Loucy (cell line): ENCODE results near the gene IPPK.

ENCODE experiments used
- H2AFZ ChIP-seq: fragments of 200-600 bp; sonication (generic); 2 replicates; pipeline ENCODE4 v1.6.0; 2016; ENCODE audit warnings: antibody characterized with exemption, mild to moderate bottlenecking, low read length, moderate library complexity
- H3F3A ChIP-seq: fragments of 200-600 bp; 2 replicates; pipeline ENCODE4 v1.6.0; 2016; ENCODE audit warnings: antibody characterized with exemption, low read depth, mild to moderate bottlenecking
- H3K27me3 ChIP-seq: fragments of 200-600 bp; sonication (generic); 2 replicates; pipeline ENCODE4 v1.6.1; 2014; ENCODE audit warnings: low read length, mild to moderate bottlenecking; ENCODE audit not compliant: insufficient read depth, poor library complexity, severe bottlenecking
- H3K36me3 ChIP-seq: fragments of 200-600 bp; sonication (generic); 2 replicates; pipeline ENCODE4 v1.6.1; 2016; ENCODE audit warnings: low read length; ENCODE audit not compliant: insufficient read depth
- H3K4me1 ChIP-seq: fragments of 200-600 bp; sonication (generic); 2 replicates; pipeline ENCODE4 v1.5.1; 2014; ENCODE audit warnings: low read length, mild to moderate bottlenecking; ENCODE audit not compliant: insufficient read depth, poor library complexity, severe bottlenecking
- H3K4me2 ChIP-seq: fragments of 200-600 bp; sonication (generic); 2 replicates; pipeline ENCODE4 v1.6.0; 2014; ENCODE audit warnings: antibody characterized with exemption, low read length, low read depth, mild to moderate bottlenecking; ENCODE audit not compliant: poor library complexity, severe bottlenecking
- H3K4me3 ChIP-seq: fragments of 200-600 bp; sonication (generic); 2 replicates; pipeline ENCODE4 v1.5.1; 2014; ENCODE audit warnings: low read length, mild to moderate bottlenecking, mixed read lengths; ENCODE audit not compliant: poor library complexity, severe bottlenecking
- H3K79me2 ChIP-seq: fragments of 200-600 bp; sonication (generic); 2 replicates; pipeline ENCODE4 v1.6.1; 2014; ENCODE audit warnings: low read length; ENCODE audit not compliant: insufficient read depth
- H3K9ac ChIP-seq: fragments of 200-600 bp; sonication (generic); 2 replicates; pipeline ENCODE4 v1.6.0; 2014; ENCODE audit warnings: mild to moderate bottlenecking, low read depth, low read length, moderate library complexity; ENCODE audit not compliant: poor library complexity, severe bottlenecking
- H3K9me2 ChIP-seq: fragments of 200-600 bp; sonication (generic); replicated peaks from 2 replicates; pipeline ENCODE4 v1.6.1; 2016; ENCODE audit warnings: low read depth, low read length, mixed read lengths
- H3K9me3 ChIP-seq: fragments of 200-600 bp; sonication (generic); 2 replicates; pipeline ENCODE4 v1.6.1; 2014; ENCODE audit warnings: mild to moderate bottlenecking, antibody characterized with exemption, low read length, low read depth; ENCODE audit not compliant: insufficient read depth
- H4K20me1 ChIP-seq: fragments of 200-600 bp; sonication (generic); 2 replicates; pipeline ENCODE4 v1.6.0; 2014; ENCODE audit warnings: antibody characterized with exemption, low read length, mild to moderate bottlenecking; ENCODE audit not compliant: insufficient read depth, poor library complexity, severe bottlenecking
- CTCF ChIP-seq: fragments of 200-600 bp; sonication (generic); conservative IDR thresholded peaks from 2 replicates; pipeline ENCODE4 v1.5.1; 2014; ENCODE audit warnings: mild to moderate bottlenecking, antibody characterized with exemption, low read length
- EZH2phosphoT487 ChIP-seq: fragments of 200-600 bp; IDR thresholded peaks from 2 replicates; pipeline ENCODE4 v1.6.1; 2018; ENCODE audit warnings: antibody characterized with exemption, mild to moderate bottlenecking, moderate library complexity, borderline replicate concordance

IPPK gene

DNA sequence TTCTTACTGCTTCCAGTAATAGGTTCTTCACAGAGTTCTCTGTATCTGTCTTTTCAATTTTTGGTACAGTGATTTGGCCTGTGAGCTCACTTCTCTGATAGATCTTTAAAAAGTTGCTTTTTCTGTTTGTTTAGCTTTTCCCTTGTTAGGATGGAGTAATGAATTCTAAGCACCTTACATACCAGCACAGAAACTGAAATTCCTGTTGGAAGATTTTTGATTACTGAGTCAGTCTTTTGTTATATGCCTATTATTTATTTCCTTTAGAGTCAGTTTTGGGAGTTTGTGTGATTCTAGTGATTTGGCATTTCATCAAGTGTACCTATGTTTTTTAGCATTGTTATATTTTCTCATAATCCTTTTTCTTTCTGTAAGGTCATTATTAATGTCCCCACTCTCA is 37.6 kb upstream of the IPPK start:
- Histone ChIP-seq H3K9ac (no peak overlapping the region), H3K4me1 (peaks cover 21% of the 10 kb centered on the region), H3K9me3 (no peaks in the 10 kb centered on the region), H2AFZ (no peak overlapping the region), H3K27me3 (no peaks in the 10 kb centered on the region), H3K4me2 (no peak overlapping the region), H4K20me1 (no peaks in the 10 kb centered on the region), H3K79me2 (no peaks in the 10 kb centered on the region), H3K36me3 (peaks cover 24% of the 10 kb centered on the region; the same call in 1 of the 2 replicates), H3K9me2 (no peaks in the 10 kb centered on the region), H3K4me3 (no peak overlapping the region), H3F3A (0 out of 2 replicates have a peak, but pooled peaks cover 6% of the 10 kb centered on the region)
- no peak for TF ChIP-seq EZH2phosphoT487
- no peak for TF ChIP-seq CTCF

GRCh38 chr9:92706218-92706940 is 36.4 kb upstream of the IPPK start:
- no peaks in the 10 kb centered on the region for H4K20me1 ChIP-seq
- H3K9me3 ChIP-seq: no peaks in the 10 kb centered on the region
- H3K36me3 ChIP-seq: peaks cover 23% of the 10 kb centered on the region; the same call in 1 of the 2 replicates
- H3K79me2 ChIP-seq: no peaks in the 10 kb centered on the region
- H3K4me3 ChIP-seq: no peak overlapping the region
- H3K27me3 ChIP-seq: no peaks in the 10 kb centered on the region
- H2AFZ ChIP-seq: no peak overlapping the region
- no peak overlapping the region for H3K4me2 ChIP-seq
- H3K9me2 ChIP-seq: no peaks in the 10 kb centered on the region
- peaks cover 11% of the 10 kb centered on the region for H3K4me1 ChIP-seq
- H3F3A ChIP-seq: no peaks in the 10 kb centered on the region
- TF ChIP-seq CTCF (peak; percentile 92), EZH2phosphoT487 (no peak)
- no peak overlapping the region for H3K9ac ChIP-seq

DNA sequence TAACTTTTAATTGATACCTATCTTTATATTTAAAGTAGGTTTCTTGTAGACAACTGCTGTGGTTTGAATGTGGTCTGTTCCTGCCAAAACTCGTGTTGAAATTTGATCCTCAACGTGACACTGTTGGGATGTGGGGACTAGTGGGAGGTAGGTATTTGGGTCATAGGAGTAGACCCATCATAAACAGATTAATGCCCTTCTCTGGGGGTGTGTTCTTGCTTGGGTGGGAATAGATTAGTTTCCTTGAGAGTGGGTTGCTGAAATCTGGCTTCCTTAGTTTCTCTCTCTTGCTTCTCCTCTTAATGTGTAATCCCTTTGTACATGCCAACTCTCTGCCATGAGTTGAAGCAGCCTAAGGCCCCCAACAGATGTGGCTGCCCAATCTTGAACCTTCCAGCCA is 34.6 kb upstream of the IPPK start:
- Histone ChIP-seq H3F3A (no peaks in the 10 kb centered on the region), H3K36me3 (0 out of 2 replicates have a peak, but pooled peaks cover 10% of the 10 kb centered on the region), H3K9me2 (no peaks in the 10 kb centered on the region), H3K79me2 (no peaks in the 10 kb centered on the region), H3K9me3 (no peaks in the 10 kb centered on the region), H3K27me3 (no peaks in the 10 kb centered on the region), H3K4me3 (no peak overlapping the region), H3K4me1 (peaks cover 5% of the 10 kb centered on the region), H2AFZ (no peak overlapping the region), H4K20me1 (no peaks in the 10 kb centered on the region), H3K4me2 (no peak overlapping the region), H3K9ac (no peak overlapping the region)
- TF ChIP-seq CTCF (no peak), EZH2phosphoT487 (no peak)
